Measurements from ENCODE around the gene CCL17.
"Not testable (repeated sequence)": the region's sequence is repeated elsewhere in the genome, so short reads cannot be mapped to it uniquely, and the experiment has no call there.

CCL17 gene

GRCh38 chr16:57379579-57379978, 25.0 kb upstream of the CCL17 start:
- no peak for DNase-seq

GRCh38 chr16:57380671-57381462, 23.7 kb upstream of the CCL17 start:
- DNase-seq = peak in 1 of 2 experiments; percentile 28

GRCh38 chr16:57381791-57382534, 22.6 kb upstream of the CCL17 start:
- DNase-seq = no peak

- DNase-seq = no peak
These were observed 21.9 kb upstream of the CCL17 start for GRCh38 chr16:57382535-57383275.

DNA sequence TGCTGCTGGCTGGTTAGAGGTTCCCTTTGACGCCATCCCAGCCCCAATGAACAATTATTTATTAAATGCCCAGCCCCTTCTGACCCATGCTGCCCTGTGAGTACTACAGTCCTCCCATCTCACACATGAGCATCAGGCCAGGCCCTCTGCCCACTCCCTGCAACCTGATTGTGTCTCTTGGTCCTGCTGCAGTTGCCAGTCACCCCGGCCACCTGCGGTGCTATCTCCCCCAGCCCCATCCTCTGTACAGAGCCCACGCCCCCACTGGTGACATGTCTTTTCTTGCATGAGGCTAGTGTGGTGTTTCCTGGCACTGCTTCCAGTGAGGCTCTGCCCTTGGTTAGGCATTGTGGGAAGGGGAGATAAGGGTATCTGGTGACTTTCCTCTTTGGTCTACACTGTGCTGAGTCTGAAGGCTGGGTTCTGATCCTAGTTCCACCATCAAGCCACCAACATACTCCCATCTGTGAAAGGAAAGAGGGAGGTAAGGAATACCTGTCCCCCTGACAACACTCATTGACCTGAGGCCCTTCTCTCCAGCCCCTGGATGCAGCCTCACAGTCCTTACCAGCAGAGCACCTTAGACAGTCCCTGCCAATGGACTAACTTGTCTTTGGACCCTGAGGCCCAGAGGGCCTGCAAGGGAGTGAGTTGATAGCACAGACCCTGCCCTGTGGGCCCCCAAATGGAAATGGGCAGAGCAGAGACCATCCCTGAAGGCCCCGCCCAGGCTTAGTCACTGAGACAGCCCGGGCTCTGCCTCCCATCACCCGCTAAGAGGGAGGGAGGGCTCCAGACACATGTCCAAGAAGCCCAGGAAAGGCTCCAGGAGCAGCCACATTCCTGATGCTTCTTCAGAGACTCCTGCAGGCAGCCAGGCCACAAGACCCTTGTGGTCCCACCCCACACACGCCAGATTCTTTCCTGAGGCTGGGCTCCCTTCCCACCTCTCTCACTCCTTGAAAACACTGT, 21.0 kb upstream of the CCL17 start:
- DNase-seq = no peak

GRCh38 chr16:57384248-57385070, 20.1 kb upstream of the CCL17 start:
- no peak for DNase-seq

DNA sequence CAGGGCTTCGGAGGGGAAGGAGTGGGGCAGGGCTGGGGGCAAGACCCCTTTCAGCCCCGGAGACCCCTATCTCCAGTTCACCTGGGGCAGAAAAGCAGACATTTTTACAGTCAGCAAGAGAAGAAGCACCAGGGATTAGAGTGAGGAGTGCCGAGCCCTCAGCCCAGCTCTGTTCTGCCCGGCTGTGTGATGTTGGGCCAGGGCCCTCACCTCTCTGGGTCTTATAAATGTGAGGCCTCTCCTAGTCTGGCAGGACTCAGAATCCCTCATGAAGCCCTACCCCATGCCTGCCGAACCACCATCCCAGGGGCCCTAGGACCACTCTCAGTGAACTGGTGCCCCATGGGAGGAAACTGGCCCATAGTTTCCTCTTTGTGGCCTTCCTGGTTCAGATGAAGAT, 19.5 kb upstream of the CCL17 start:
- DNase-seq = no peak

GRCh38 chr16:57386381-57386951, 18.1 kb upstream of the CCL17 start:
- no peak for DNase-seq

DNA sequence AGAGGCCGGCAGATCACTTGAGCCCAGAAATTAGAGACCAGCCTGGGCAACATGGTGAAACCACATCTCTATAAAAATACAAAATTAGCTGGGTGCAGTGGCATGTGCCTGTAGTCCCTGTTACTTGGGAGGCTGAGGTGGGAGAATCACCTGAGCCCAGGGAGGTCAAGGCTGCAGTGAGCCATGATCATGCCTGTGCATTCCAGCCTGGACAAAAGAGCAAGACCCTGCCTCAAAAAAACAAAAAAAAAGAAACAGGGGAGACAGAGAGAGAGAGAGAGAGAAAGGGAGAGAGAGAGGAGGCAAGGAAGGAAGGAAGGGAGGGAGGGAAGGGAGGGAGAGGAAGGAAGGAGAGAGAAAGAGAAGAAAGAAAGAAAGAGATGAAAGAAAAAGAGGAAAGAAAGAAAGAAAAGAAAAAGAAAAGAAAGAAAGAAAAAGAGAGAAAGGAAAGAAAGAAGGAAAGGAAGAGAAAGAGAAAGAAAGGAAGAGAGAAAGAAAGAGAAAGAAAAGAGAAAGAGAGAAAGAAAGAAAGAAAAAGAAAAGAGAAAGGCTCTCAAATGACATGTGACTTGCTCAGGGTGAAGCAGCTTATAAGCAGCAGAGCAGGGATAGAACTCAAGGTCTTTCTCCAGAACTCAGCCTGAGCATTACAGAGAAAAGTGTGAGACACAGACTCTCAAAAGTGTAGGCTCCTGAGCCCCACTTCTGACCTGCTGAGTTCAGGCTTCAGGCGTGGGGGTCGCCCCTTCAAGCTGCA, 16.8 kb upstream of the CCL17 start:
- no peak for DNase-seq

DNA sequence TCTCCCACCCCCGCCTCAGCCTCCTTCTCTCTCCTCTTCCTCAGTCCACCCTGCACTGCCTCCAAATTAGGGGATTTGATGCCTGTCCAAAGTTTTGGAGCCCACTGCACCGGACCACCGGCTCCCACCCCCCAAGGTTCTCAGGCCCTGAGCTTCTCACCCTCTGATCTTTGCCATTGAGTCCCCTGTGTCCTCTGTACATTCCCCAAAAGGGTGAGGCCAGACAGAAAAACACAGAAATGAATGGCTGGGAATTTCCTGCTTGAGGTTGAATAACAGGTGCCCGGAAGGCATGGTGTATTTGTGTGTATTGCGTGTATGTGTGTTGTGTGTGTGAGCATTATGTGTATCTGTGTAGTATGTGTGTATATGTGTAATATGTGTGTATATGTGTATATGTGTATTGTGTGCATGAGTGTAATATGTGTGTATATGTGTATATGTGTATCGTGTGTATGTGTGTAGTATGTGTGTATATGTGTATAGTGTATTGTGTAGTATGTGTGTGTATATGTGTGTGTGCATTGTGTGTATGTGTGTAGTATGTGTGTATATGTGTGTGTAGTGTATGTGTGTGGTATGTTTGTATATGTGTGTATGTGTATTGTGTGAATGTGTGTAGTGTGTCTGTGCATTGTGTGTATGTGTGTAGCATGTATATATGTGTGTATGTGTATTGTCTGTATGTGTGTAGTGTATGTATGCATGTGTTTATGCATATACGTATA, 16.0 kb upstream of the CCL17 start:
- no peak for DNase-seq

GRCh38 chr16:57389087-57389468, 15.5 kb upstream of the CCL17 start:
- DNase-seq = no peak

DNA sequence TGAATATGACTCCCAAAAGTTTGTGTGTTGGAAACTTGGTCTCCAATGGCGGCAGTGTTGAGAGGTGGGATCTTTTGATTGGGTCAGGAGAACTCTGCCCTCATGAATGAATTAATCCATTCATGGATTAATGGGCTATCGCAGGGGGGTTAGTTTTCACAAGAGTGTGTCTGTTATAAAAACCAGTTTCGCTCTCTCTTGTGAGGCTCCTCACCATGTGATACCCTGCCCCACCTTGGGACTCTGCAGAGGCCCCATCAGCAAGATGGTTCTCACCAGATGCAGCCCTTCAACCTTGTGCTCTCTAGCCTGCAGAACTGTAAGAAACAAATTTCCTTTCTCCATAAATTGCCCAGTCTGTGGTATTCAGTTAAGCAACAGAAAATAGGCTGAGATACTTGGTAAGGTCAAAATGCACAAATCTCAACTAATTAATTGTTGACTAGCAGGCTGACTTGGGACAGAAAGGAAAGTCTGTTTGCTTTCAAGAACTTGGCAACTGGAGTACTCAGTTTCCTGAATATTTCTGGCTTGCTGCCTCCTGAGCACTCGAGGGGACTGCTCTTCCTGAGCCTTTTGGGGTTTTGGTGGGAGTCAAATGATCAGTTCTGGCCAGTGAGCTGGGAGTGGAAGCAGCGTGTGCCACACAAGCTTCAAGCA, 13.8 kb upstream of the CCL17 start:
- DNase-seq = no peak

DNA sequence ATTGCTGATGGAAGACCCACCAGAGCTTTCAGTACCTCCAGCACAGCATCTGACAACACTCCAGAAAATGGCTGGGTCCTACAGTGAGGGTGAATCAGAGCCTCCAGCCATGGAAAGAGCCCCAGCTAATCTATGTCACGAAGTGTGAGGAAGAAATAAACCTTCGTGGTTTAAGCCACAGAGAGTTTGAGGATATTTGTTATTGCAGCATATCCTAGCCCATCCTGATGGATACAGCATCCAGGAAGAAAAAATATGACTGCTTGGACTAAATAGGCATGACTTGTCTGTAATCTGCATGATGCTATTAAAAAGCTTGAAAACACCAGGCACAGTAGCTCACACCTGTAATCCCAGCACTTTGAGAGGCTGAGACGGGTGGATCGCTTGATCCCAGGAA, 13.3 kb upstream of the CCL17 start:
- DNase-seq = no peak

DNA sequence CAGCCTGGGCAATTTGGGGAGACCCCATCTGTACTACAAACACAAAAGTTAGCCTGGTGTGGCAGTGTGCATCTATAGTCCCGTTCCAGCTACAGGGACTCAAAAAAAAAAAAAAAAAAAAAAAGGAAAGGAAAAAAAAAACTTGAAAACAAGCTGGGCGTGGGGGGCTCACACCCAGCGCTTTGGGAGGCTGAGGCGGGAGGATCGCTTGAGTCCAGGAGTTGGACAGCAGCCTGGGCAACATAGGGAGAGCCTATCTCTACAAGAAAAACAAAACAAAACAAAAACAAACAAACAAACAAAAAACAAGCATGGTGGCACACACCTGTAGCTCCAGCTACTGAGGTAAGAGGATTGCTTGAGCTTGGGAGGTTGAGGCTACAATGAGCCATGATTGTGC, 12.9 kb upstream of the CCL17 start:
- no peak for DNase-seq

GRCh38 chr16:57392694-57393093, 11.9 kb upstream of the CCL17 start:
- no peak for DNase-seq

GRCh38 chr16:57394444-57394843, 10.1 kb upstream of the CCL17 start:
- no peak for DNase-seq

DNA sequence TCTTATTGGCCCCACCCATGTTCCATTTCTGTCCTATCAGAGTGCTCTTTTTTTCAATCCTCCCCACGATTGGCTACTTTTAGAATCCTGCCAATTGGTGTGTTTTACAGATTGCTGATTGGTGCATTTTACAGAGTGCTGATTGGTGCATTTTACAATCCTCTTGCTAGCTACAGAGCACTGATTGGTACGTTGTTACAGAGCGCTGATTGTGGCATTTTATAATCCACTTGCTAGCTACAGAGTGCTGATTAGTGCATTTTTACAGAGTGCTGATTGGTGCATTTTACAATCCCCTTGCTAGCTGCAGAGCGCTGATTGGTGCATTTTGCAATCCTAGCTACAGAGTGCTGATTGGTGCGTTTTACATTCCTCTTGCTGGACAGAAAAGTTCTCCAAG, 9.5 kb upstream of the CCL17 start:
- no peak for DNase-seq

GRCh38 chr16:57396786-57397185, 7.8 kb upstream of the CCL17 start:
- no peak for DNase-seq

DNA sequence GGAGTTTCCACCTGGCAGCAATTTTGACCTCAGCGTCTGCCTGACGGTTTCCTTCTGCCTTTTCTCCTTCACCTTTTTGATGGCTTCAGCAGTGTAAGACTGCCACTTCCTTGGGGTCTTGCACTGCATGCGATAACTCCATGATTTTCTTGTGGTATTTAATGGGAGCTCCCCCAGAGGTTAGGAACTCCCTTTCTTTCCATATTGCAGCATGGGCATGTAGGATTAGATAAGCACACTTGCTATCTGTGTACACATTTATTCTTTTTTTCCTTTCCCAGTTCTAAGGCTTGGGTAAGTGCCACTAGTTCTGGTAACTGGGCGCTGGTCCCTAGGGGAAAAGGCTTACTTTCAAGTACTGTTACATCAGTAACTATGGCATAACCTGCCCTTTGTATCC, 7.1 kb upstream of the CCL17 start:
- not testable (repeated sequence) for DNase-seq

Data from activated T-cell treated with anti-CD3 and anti-CD28 coated beads, Interleukin-2, amount 50 U/mL, for 48 hours (primary cell).